HG03108 (cell line): Measurements from ENCODE around the gene FUCA2.
"Not testable (repeated sequence)": the region's sequence is repeated elsewhere in the genome, so short reads cannot be mapped to it uniquely, and the experiment has no call there.

Source experiments
- ATAC-seq: cut with Tn5 transposase; IDR thresholded peaks from one replicate; pipeline ENCODE4 v1.9.1; 2021; ENCODE audit warnings: moderate library complexity; ENCODE audit not compliant: unreplicated experiment

FUCA2 gene

DNA sequence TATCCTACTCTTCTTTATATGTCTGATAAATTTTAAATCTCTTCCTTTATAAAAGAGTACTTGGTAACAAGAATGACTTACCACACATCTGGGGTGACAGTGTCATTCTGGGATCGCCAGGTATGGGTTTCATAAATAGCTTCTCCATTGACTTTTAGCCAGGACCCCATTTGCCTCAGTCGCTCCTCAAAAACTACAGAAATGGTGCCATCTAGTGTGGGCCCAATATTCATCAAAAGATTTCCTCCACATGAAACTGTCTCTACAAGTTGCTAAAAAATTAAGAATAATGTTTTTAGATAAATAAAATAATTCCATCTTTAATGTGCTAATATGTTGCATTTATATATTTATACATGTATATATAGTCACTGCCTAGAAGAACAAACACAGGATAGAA lies 9.7 kb downstream of the FUCA2 start:
- ATAC-seq: no peak

GRCh38 chr6:143498428-143498827 lies 13.1 kb downstream of the FUCA2 start:
- no peak for ATAC-seq

GRCh38 chr6:143496974-143497373 lies 14.5 kb downstream of the FUCA2 start:
- no peak for ATAC-seq

GRCh38 chr6:143490775-143491174 lies 20.7 kb downstream of the FUCA2 start:
- ATAC-seq: no peak

- no peak for ATAC-seq
These were observed 21.3 kb downstream of the FUCA2 start for GRCh38 chr6:143490244-143490643.

DNA sequence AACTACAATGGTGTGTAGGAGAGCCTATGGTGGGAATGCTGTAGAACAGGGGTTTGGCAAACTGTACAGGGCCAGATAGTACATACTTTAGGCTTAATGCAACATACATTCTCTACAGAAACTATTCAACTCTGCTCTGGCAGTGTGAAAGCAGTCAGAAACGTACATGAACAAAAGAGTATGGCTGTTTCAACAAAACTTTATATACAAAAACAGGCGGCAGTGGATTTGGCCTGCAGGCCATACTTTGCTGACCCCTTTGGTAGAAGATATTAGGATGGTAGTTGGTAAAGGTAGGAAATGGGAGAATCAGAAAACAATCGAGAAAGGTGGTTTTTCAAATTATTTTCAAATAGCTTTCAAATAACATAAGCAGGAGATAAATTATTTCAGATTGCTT lies 24.8 kb downstream of the FUCA2 start:
- no peak for ATAC-seq

DNA sequence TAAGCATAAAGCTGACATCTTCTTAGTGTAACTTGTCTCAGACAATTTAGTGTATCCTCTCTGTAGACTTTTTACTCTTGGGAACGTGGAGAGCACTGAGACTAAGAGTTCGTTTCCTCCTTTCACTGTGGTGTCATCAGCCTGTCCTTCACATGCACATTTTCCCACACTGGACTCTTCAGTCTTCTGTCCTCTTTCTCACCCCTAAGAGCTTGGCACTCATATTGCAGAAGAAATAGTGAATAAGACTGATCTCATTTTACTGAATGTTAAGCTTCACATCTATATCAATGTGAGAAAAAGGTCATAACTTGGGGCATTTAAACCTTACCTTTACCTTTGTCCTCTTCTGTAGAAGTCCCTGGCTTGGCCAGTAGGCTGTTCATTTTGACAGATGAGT lies 25.6 kb downstream of the FUCA2 start:
- ATAC-seq: no peak

GRCh38 chr6:143482593-143482992 lies 28.9 kb downstream of the FUCA2 start:
- ATAC-seq: no peak

GRCh38 chr6:143478479-143479062 lies 32.9 kb downstream of the FUCA2 start:
- no peak for ATAC-seq

- ATAC-seq: no peak
These were observed 35.0 kb downstream of the FUCA2 start for GRCh38 chr6:143476545-143476944.

GRCh38 chr6:143471822-143472221 lies 39.7 kb downstream of the FUCA2 start:
- ATAC-seq: no peak

DNA sequence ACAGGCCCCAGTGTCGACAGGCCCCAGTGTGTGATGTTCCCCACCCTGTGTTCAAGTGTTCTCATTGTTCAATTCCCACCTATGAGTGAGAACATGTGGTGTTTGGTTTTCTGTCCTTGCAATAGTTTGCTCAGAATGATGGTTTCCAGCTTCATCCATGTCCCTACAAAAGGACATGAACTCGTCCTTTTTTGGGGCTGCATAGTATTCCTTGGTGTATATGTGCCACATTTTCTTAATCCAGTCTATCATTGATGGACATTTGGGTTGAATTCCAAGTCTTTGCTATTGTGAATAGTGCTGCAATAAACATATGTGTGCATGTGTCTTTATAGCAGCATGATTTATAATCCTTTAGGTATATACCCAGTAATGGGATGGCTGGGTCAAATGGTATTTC lies 42.7 kb downstream of the FUCA2 start:
- not testable (repeated sequence) for ATAC-seq

DNA sequence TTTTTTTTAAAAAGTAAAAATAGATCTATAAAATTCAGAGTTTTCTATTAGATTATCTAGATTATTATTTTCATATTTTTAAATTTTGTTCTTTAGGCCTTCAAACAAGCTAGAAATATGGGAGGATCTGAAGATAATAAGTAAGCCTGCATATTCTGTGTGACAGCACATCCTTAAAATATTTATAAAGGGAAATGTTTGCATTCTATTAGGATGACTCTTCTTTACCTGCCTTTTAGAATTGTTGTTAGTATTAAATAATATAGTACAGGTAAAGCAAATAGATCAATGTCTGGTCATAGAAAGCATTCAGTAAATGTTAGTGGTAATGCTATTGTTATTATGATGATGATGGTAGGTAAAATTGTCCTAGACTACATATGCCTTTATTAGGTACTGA lies 43.5 kb downstream of the FUCA2 start:
- no peak for ATAC-seq

GRCh38 chr6:143465546-143465945 lies 46.0 kb downstream of the FUCA2 start:
- no peak for ATAC-seq

DNA sequence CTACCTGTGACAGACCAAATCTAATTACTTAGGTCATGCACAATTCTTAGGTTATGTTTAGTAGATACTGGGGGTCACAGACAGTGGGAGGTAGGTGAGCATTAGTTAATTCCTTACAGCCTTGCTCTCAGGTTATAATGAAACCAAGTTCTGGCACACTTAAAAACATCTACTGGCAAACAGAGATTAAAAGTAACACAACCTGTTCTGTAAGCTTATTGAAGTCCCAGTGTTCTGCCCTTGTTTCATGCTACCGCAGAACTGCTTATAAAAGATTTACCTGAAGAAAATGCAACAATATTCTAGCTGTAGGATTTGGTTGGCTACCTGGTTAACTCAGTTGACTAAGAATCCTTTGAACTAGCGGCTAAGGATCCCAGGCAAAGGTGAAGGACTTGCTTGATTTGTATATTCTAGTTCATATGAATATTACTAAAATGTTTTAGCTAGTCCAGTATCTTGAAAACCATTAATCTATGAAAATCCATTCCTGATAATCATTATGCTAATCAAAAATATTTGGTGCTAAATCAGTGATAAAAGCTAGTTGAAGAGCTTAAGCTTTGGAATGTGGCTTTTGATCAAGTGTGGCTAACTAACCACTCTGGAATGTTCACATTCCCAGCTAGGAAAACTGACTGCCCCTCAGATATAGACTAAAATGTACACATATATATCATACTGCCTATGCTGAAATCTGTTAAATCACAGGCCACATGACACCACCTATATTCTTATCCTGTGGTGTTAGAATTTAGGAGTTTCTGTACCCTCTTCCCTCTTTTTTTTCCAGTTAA lies 53.8 kb downstream of the FUCA2 start:
- no peak for ATAC-seq

DNA sequence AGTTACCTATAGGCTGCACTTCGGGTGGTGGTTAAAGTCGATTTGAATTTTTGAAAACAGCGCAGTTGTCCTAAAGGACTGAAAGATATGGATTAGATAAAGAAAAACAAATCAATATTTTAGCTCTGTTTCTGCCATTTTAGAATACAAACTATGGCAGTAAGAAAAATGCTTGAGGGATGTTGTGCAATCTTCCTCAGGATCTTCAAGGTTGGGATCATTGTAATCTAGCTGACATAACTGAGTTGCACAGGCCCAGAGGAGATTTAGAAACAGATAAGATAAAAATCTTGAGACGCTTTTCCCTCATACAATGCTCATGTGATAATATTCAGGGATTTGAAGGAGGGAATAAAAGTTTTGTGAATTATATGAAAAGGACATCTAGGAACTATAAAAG lies 60.0 kb downstream of the FUCA2 start:
- no peak for ATAC-seq

- ATAC-seq: peak; percentile 98
These were observed 60.8 kb downstream of the FUCA2 start, which contains the start of the genes ADAT2 and PEX3 for GRCh38 chr6:143450453-143451371. TSS of gene ADAT2 (minus strand) at chr6:143450695. CDS start at chr6:143450658, 37 bp downstream. TSS of gene PEX3 (plus strand) at chr6:143450805. CDS start at chr6:143451043, 238 bp downstream.

- ATAC-seq: peak; percentile 7
These were observed 61.6 kb downstream of the FUCA2 start for GRCh38 chr6:143449714-143450452.

DNA sequence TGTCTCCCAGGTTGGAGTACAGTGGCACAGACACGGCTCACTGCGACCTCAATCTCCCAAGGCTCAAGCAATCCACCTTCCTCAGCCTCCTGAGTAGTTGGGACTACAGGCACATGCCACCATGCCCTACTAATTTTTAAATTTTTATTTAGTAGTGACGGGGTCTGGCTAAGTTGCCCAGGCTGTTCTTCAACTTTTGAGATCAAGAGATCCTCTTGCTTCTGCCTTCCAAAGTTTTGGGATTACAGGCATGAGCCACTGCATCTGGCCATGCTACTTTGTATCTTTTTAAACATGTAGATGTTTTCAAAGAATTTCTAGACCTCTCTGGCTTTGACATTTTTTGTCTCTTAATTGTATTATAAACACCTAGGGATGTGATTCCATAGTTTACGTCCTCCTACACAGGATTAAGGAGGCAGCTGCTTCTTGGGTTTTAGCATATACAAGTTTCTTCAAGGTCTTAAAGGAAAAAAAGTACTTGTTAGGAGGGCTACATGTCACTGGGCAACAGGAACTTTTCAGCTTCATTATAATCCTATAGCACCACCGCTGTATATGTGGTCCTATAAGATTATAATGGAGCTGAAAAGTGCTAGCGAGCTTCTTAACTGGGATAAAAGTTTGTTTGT lies 62.3 kb downstream of the FUCA2 start:
- ATAC-seq: no peak

DNA sequence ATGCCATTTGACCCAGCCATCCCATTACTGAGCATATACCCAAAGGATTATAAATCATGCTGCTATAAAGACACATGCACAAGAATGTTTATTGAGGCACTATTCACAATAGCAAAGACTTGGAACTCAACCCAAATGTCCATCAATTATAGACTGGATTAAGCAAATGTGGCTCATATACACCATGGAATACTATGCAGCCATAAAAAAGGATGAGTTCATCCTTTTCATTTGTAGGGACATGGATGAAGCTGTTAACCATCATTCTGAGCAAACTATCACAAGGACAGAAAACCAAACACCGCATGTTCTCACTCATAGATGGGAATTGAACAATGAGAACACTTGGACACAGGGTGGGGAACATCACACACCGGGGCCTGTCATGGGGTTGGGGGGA lies 63.7 kb downstream of the FUCA2 start:
- not testable (repeated sequence) for ATAC-seq
